OCI-LY1 (cell line): ENCODE data around the gene SLC35F3.

ENCODE experiments used
- EZH2 ChIP-seq: fragments of 200-600 bp; sonication (generic), shearing (Covaris generic); IDR thresholded peaks from 2 replicates; pipeline ENCODE4 v1.8.0; 2017; ENCODE audit warnings: borderline replicate concordance, mixed run types, mild to moderate bottlenecking, antibody characterized with exemption, low read length, moderate library complexity, mixed read lengths
- TF ChIP-seq, protein P1 (sequence below): fragments of 200-600 bp; sonication (generic), shearing (Covaris generic); IDR thresholded peaks from 2 replicates; pipeline ENCODE4 v1.5.1; 2017; ENCODE audit warnings: mild to moderate bottlenecking, antibody characterized with exemption, low read length, moderate library complexity, mixed read lengths

DNA sequence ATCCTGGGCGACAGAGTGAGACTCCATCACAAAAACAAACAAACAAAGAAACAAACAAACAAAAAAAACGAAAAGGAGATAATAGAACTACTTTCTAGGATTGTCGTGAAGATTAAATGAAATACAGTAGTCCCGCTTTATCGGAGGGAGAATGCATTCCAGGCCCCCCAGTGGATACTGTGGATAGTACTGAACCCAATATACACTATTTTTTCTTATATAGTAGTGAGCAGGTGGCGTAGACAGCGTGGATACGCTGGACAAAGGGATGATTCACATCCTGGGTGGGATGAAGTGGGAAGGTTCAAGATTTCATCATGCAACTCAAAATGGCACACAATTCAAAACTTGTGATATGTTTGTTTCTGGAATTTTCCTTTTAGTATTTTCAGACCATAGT lies 8.0 kb downstream of the SLC35F3 start:
- TF ChIP-seq, protein P1, sequence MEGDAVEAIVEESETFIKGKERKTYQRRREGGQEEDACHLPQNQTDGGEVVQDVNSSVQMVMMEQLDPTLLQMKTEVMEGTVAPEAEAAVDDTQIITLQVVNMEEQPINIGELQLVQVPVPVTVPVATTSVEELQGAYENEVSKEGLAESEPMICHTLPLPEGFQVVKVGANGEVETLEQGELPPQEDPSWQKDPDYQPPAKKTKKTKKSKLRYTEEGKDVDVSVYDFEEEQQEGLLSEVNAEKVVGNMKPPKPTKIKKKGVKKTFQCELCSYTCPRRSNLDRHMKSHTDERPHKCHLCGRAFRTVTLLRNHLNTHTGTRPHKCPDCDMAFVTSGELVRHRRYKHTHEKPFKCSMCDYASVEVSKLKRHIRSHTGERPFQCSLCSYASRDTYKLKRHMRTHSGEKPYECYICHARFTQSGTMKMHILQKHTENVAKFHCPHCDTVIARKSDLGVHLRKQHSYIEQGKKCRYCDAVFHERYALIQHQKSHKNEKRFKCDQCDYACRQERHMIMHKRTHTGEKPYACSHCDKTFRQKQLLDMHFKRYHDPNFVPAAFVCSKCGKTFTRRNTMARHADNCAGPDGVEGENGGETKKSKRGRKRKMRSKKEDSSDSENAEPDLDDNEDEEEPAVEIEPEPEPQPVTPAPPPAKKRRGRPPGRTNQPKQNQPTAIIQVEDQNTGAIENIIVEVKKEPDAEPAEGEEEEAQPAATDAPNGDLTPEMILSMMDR = no peak
- TF ChIP-seq EZH2 = no peak
